KG1 (cell line): ENCODE results near the gene MOB2.
"Not testable (repeated sequence)": the region's sequence is repeated elsewhere in the genome, so short reads cannot be mapped to it uniquely, and the experiment has no call there.

Experiments used
- DNase-seq: peaks from one replicate; lab custom pipeline; 2025; lab: John Stamatoyannopoulos, UW

Gene MOB2

GRCh38 chr11:1517117-1518005 is 30.8 kb upstream of the MOB2 start:
- no peak for DNase-seq

DNA sequence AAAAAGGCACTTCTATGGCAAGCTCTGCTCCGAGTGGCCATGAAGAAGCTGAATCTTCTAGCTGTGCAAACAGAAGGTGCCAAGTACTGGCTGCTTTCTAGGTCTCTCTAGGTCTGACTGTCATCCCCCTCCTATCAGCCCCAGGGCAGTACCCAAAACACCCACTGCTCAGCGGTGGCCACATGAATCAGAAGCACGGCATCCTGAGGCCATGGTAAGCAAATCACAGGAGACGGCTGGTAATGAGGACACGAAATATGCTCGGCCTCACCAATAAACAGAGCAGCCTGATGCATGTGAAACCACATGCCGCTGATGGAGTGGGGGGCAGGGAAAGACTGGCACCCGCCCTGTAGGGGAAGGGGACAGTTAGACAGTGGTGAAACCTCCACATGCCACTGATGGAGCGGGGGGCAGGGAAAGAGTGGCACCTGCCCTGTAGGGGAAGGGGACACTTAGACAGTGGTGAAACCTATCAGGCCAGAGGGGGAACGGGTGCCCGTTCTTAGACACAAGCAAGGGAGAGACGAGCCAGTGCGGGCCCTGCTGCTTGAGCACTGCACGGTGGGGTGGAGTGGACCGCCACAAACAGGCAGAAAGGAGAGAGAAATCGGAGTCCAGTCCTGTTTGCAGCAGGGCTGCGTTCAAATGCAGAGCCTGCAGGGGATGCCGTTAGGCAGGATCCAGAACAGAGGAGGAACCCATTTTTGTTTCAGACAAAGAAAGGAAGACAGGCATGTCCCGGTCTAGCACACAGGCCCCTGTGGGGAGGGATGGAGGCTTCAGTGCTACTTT is 29.9 kb upstream of the MOB2 start:
- DNase-seq, result no peak

DNA sequence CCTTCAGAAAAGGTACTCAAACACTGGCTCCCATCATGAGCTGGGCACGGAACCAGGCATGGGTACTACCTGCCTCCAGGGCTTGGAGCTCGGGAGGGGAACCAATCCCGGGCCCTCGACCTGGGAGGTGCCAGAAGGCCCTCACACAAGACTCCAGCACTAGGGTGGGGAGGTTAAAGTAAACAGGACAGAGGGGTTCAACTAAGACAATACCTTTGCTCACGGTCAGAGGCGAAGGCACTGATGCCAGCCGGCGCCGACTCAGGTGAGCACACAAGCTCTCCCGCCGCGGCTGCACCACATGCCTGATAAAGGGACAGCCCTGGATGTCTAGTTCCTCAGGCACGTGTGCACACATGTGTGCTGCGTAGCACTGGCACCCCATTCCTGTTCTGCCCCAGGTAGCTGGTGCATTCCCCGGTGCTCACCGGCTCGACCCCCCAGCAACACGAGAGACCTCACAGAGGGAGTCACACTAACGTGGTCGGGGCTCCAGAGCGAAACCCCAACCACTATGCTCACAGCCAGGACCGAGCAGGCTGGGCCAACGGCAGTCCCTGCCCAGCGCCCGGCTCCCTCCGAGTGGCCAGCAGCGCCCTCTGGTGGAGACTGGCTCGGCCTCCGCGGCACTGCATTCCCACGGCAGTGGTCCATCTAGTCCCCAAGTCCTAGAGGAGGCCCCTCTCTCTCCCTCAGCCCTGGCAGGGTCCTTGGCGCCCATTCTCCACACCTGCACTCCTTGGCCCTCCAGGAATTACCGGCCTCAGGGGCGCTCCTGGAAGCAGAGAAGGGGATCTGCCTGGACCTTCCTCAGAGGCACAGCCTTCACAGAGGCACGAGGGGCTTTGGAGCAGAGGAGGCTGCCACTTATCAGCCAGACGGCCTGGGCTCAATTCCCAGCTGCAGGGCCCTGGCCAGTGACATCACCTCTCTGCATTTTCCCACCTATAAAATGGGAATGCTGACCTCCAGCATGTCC is 28.8 kb upstream of the MOB2 start:
- DNase-seq, result peak; percentile 3

DNA sequence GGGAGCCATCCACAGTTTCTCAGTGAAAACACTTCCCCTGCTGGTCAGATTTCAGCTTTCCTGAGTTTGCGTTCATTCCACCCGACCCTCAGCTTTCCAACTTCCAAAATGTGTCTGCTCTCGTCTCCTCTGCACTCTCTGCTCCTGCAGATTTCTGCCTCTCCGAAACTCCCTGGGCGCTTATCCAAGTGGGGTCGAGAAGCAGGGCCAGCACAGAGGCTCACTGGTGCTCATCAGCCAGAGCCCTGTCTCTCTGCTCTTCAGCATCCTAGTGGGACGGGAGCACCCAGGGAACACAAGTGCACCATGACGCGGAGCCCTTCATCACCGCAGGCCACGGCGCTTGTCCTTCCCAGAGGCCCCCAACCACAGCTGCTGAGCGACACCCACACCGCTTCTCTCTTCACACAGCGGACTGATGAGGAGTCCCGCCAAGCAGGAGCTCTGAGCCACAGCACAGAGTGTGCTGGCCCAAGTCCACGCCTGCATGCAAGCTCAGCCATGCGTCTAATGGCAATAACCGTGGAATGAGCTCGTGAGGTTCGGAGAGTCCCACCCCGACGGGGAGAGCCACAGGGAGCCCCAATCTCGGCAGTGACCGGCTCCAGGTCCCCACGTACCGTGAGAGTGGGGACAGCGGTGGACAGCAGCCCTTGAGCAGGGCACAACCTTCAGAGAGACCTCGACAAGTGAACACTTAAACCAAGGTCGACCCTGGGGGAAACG is 27.9 kb upstream of the MOB2 start:
- no peak for DNase-seq

DNA sequence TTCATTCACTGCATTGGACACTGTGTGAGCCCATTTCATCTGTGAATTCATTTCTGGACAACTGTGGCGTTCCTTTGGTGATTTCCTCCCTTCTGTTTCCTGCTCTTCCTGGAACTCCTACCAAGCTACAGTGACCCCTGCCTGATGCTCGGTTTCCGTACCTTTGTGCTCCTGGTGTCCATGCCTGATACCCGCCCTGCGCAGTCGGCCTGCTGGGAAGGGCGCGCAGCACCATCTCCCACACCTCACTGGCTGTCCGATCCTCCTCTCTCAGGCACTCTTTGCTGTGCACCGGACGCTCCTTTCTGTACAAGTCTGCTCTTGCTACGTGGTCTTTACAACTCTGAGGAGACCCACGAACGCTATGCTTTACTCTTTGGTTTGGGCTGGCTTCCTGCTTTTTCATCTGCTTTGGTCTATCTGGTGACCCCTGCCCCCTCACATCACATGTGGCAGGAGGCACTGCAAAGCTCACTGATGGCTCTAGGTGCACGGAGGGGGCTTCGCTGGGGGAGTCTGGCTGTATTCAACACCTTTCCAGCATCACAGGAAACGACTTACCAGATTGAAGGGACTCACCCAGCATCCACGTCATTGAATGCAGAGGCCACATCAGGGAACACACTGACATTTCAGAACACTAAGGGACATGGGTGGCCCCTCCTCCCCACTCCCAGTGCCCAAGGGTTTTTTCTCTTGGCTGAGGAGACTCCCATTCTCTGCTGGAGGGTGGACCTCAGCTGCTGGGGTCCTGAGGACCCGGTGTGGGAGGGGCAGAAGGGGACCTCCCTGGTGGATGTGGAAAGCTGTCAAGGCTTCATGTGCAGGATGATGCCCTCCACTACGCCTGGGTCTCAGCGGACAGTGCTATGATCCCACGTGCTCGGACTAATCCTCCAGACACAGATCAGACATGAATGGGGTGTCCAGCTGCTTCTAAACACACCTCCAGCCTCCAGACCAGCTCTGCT is 27.0 kb upstream of the MOB2 start:
- DNase-seq, result no peak

- DNase-seq, result not testable (repeated sequence)
These were observed 26.1 kb upstream of the MOB2 start for GRCh38 chr11:1512531-1513258.

DNA sequence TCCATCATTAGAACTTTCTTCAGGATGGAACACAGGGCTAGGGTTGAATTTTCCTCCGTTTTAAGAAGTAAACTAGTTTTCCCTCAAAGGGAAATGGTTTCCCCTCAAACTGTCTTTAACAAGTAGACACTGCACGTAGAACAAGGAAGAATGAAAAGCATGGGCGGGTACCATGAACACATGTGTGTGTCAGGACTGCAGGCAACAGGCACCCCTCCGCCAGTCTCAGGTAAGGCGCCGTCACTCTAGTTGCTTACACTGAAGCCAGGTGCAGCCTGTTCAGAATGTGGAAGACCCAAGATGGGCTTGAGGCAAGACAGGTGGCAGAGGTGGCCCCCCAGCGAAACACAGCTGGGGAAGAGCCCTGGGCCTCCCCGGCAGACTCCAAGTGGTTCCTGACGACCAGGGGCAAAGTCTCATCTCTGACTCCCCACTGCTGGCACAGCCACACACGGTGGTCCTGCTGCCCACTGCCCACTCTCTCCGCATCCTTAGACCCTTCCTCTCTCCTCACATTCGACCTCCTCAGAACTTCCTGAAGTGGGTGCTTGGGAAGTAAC is 25.4 kb upstream of the MOB2 start:
- no peak for DNase-seq

- no peak for DNase-seq
These were observed 24.3 kb upstream of the MOB2 start for GRCh38 chr11:1510928-1511327.

DNA sequence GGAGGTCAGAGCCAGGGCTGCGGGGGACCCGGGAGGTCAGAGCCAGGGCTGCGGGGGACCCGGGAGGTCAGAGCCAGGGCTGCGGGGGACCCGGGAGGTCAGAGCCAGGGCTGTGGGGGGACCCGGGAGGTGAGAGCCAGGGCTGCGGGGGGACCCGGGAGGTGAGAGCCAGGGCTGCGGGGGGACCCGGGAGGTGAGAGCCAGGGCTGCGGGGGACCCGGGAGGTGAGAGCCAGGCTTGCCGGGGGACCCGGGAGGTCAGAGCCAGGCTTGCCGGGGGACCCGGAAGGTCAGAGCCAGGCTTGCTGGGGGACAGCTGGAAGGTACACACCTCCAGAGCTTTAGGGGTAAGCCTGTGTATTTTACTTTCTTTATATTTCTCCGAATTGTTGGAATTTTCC is 23.8 kb upstream of the MOB2 start:
- DNase-seq, result not testable (repeated sequence)

- DNase-seq, result no peak
These were observed 23.2 kb upstream of the MOB2 start for GRCh38 chr11:1509626-1510255.

GRCh38 chr11:1508986-1509385 is 22.4 kb upstream of the MOB2 start:
- DNase-seq, result no peak

DNA sequence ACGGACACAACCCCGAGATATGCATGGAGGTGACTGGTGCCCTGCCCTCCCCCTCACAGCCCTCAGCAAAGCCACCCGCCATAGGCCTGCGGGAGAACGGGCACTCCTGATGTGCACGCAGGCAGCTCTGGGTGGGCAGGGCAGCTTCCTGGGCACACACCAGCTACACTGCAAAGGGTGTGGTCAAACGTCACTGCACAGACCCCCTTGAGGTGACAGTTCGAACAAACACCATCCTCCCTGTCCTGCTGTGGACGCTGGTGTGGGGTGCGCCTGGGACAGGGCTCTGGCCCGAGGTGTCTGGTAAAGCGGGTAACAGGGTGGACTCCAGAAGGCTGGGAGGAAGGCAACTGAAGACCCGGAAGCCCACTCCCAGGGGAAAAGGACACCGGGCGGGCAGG is 21.9 kb upstream of the MOB2 start:
- no peak for DNase-seq

- no peak for DNase-seq
These were observed 21.0 kb upstream of the MOB2 start for GRCh38 chr11:1507381-1508140.

DNA sequence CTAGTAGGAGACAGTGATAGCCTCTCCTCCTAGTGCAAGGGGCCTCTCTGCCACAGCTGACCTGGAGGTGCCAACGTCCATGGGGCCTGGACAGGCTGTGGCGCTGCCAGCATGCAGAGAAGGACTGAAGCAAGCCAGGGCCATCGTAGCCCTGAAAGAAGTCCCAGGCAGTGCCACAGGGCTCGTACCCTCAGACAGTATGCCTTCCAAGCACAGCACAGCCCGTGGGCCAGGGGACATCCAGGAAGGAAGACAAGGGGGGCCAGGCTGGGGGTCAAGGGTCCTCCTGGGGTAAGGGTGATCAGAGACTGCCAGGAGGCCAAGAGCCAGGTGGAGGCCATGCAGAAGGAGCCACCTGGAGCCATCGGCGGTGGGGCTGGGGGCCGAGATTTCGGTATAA is 20.4 kb upstream of the MOB2 start:
- DNase-seq, result no peak

DNA sequence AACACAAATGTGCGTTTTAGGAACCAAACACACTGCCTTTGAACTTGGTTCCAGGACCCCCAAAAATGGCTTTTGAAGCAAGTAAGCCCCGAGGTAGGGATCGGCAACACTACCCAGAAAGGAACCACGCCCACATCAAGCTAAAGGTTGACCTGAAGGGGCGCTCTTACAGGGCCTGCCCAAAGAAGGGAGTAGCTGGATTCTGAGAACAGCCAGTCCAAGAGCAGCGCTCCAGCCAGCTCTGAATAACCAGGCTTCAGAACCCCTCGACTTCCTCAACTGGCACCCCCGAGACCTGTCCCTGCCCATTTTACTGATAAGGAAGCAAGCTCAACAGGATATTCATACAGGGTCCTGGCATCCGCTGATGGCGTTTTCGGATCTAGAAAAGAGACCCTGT is 18.9 kb upstream of the MOB2 start:
- DNase-seq, result no peak

- DNase-seq, result no peak
These were observed 18.2 kb upstream of the MOB2 start for GRCh38 chr11:1504581-1505290.

GRCh38 chr11:1504138-1504537 is 17.6 kb upstream of the MOB2 start:
- no peak for DNase-seq
